ENCODE measurements around the gene TIGD1.
"Not testable (repeated sequence)": the region's sequence is repeated elsewhere in the genome, so short reads cannot be mapped to it uniquely, and the experiment has no call there.

TIGD1 gene

GRCh38 chr2:232538671-232539070 lies 11.7 kb downstream of the TIGD1 start:
- no peak overlapping the region for H3K4me3 ChIP-seq (ENCODE audit: insufficient read length, low read depth)
- no peaks in the 10 kb centered on the region for H3K27me3 ChIP-seq (ENCODE audit: insufficient read depth, insufficient read length)
- no peak overlapping the region for H3K9ac ChIP-seq (ENCODE audit: insufficient read length, low read depth)
- TF ChIP-seq ZNF274 (IDR thresholded peaks at IDR 0.05; ENCODE audit: low read depth, low read length): no peak
- TF ChIP-seq SUZ12 (IDR thresholded peaks at IDR 0.05; ENCODE audit: extremely low read depth, insufficient read depth, insufficient read length): no peak
- TF ChIP-seq YY1 (IDR thresholded peaks at IDR 0.05; ENCODE audit: insufficient read depth, insufficient read length): no peak
- H3K36me3 ChIP-seq (ENCODE audit: insufficient read depth, insufficient read length, low read length): peaks cover 6% of the 10 kb centered on the region
- peaks cover 20% of the 10 kb centered on the region for H3K4me1 ChIP-seq (ENCODE audit: insufficient read depth, insufficient read length)
- peaks cover 10% of the 10 kb centered on the region; the same call in 1 of the 2 replicates for H3K9me3 ChIP-seq (ENCODE audit: insufficient read depth, low read length)
- DNase-seq (ENCODE audit: low read depth, low spot score): no peak

- H3K4me3 ChIP-seq (ENCODE audit: insufficient read length, low read depth): no peak overlapping the region
- TF ChIP-seq SUZ12 (IDR thresholded peaks at IDR 0.05; ENCODE audit: extremely low read depth, insufficient read depth, insufficient read length): no peak
- TF ChIP-seq YY1 (IDR thresholded peaks at IDR 0.05; ENCODE audit: insufficient read depth, insufficient read length): no peak
- no peak for TF ChIP-seq ZNF274 (IDR thresholded peaks at IDR 0.05; ENCODE audit: low read depth, low read length)
- no peak overlapping the region for H3K9ac ChIP-seq (ENCODE audit: insufficient read length, low read depth)
- DNase-seq (ENCODE audit: low read depth, low spot score): no peak
- H3K36me3 ChIP-seq (ENCODE audit: insufficient read depth, insufficient read length, low read length): no peaks in the 10 kb centered on the region
- H3K27me3 ChIP-seq (ENCODE audit: insufficient read depth, insufficient read length): no peaks in the 10 kb centered on the region
- peaks cover 20% of the 10 kb centered on the region for H3K4me1 ChIP-seq (ENCODE audit: insufficient read depth, insufficient read length)
- H3K9me3 ChIP-seq (ENCODE audit: insufficient read depth, low read length): peaks cover 10% of the 10 kb centered on the region; the same call in 1 of the 2 replicates
Observed at GRCh38 chr2:232537499-232537898, 12.9 kb downstream of the TIGD1 start.

- DNase-seq (ENCODE audit: low read depth, low spot score): no peak
- no peaks in the 10 kb centered on the region for H3K27me3 ChIP-seq (ENCODE audit: insufficient read depth, insufficient read length)
- TF ChIP-seq ZNF274 (IDR thresholded peaks at IDR 0.05; ENCODE audit: low read depth, low read length) (no peak), SUZ12 (IDR thresholded peaks at IDR 0.05; ENCODE audit: extremely low read depth, insufficient read depth, insufficient read length) (no peak), YY1 (IDR thresholded peaks at IDR 0.05; ENCODE audit: insufficient read depth, insufficient read length) (no peak)
- H3K36me3 ChIP-seq (ENCODE audit: insufficient read depth, insufficient read length, low read length): no peaks in the 10 kb centered on the region
- H3K4me1 ChIP-seq (ENCODE audit: insufficient read depth, insufficient read length): peaks cover 20% of the 10 kb centered on the region
- H3K9ac ChIP-seq (ENCODE audit: insufficient read length, low read depth): no peak overlapping the region
- peaks cover 10% of the 10 kb centered on the region; the same call in 1 of the 2 replicates for H3K9me3 ChIP-seq (ENCODE audit: insufficient read depth, low read length)
- H3K4me3 ChIP-seq (ENCODE audit: insufficient read length, low read depth): no peak overlapping the region
Observed at GRCh38 chr2:232537079-232537478, 13.3 kb downstream of the TIGD1 start.

- Histone ChIP-seq H3K4me1 (ENCODE audit: insufficient read depth, insufficient read length) (peaks cover 20% of the 10 kb centered on the region), H3K36me3 (ENCODE audit: insufficient read depth, insufficient read length, low read length) (no peaks in the 10 kb centered on the region), H3K9me3 (ENCODE audit: insufficient read depth, low read length) (peaks cover 10% of the 10 kb centered on the region; the same call in 1 of the 2 replicates), H3K9ac (ENCODE audit: insufficient read length, low read depth) (no peak overlapping the region), H3K4me3 (ENCODE audit: insufficient read length, low read depth) (no peak overlapping the region), H3K27me3 (ENCODE audit: insufficient read depth, insufficient read length) (no peaks in the 10 kb centered on the region)
- no peak for TF ChIP-seq ZNF274 (IDR thresholded peaks at IDR 0.05; ENCODE audit: low read depth, low read length)
- DNase-seq (ENCODE audit: low read depth, low spot score): no peak
Observed at GRCh38 chr2:232535761-232536530, 14.4 kb downstream of the TIGD1 start.

DNA sequence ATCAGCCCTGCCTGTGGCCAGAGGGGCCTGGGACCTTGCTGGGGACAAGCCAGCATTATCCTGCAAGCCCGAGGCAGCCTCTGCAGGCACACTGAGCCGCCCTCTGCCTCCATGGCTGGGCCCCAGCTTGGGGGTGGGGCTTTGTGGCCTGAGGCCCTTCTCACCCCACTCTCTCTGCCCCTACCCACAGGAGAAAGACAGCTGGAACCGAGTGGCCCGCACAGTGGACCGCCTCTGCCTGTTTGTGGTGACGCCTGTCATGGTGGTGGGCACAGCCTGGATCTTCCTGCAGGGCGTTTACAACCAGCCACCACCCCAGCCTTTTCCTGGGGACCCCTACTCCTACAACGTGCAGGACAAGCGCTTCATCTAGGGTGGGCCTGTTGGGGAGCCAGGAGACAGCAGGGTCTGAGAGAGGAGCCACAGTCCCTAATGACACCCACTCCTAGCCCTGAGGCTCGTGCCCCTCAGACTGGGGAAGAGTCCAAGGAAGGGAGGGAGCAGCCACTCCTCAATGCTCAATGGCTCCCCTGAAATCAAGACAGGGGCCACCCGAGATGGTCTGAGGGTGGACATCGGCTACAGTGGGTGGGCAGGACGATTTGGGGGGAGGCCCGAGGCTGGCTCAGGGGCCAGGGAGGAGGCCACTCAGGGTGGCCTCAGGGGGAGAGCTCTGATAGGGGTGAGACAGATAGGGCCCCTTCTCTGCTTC lies 15.3 kb downstream of the TIGD1 start:
- peaks cover 2% of the 10 kb centered on the region for H3K27me3 ChIP-seq (ENCODE audit: insufficient read depth, insufficient read length)
- H3K4me3 ChIP-seq (ENCODE audit: insufficient read length, low read depth): no peak overlapping the region
- TF ChIP-seq ZNF274 (IDR thresholded peaks at IDR 0.05; ENCODE audit: low read depth, low read length) (no peak), SUZ12 (IDR thresholded peaks at IDR 0.05; ENCODE audit: extremely low read depth, insufficient read depth, insufficient read length) (no peak), YY1 (IDR thresholded peaks at IDR 0.05; ENCODE audit: insufficient read depth, insufficient read length) (no peak)
- no peaks in the 10 kb centered on the region for H3K36me3 ChIP-seq (ENCODE audit: insufficient read depth, insufficient read length, low read length)
- H3K4me1 ChIP-seq (ENCODE audit: insufficient read depth, insufficient read length): peaks cover 17% of the 10 kb centered on the region
- H3K9me3 ChIP-seq (ENCODE audit: insufficient read depth, low read length): peaks cover 10% of the 10 kb centered on the region; the same call in 1 of the 2 replicates
- DNase-seq (ENCODE audit: low read depth, low spot score): no peak
- peak overlapping the region; percentile 43 for H3K9ac ChIP-seq (ENCODE audit: insufficient read length, low read depth)

DNA sequence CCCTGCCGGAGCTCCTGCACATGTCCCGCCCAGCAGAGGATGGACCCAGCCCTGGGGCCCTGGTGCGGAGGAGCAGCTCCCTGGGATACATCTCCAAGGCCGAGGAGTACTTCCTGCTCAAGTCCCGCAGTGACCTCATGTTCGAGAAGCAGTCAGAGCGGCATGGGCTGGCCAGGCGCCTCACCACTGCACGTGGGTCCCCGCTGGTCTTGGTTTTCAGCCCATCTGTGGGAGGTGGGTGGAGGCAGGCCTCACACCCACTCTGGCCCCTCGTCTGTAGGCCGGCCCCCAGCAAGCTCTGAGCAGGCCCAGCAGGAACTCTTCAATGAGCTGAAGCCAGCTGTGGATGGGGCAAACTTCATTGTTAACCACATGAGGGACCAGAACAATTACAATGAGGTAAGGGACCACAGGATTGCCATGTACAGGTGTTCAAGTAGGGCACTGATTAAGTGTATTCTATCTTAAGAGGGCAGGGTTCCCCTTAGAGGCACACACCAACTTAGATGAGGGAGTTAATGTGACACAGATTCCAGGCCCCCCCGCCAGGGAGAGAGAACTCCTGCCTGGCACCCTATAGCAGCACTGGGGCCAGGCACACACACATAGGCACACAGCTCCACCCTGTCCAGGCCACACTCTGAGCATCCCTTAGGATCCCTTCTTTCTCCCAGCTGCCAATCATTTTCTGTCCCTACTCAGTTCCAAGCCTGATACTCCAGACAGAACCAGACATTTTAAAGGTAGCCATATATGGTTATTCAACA lies 16.2 kb downstream of the TIGD1 start:
- Histone ChIP-seq H3K27me3 (ENCODE audit: insufficient read depth, insufficient read length) (peaks cover 4% of the 10 kb centered on the region), H3K9me3 (ENCODE audit: insufficient read depth, low read length) (peaks cover 10% of the 10 kb centered on the region; the same call in 1 of the 2 replicates), H3K4me3 (ENCODE audit: insufficient read length, low read depth) (no peak overlapping the region), H3K9ac (ENCODE audit: insufficient read length, low read depth) (no peak overlapping the region), H3K4me1 (ENCODE audit: insufficient read depth, insufficient read length) (peaks cover 10% of the 10 kb centered on the region), H3K36me3 (ENCODE audit: insufficient read depth, insufficient read length, low read length) (no peaks in the 10 kb centered on the region)
- no peak for TF ChIP-seq ZNF274 (IDR thresholded peaks at IDR 0.05; ENCODE audit: low read depth, low read length)
- no peak for TF ChIP-seq SUZ12 (IDR thresholded peaks at IDR 0.05; ENCODE audit: extremely low read depth, insufficient read depth, insufficient read length)
- no peak for TF ChIP-seq YY1 (IDR thresholded peaks at IDR 0.05; ENCODE audit: insufficient read depth, insufficient read length)
- no peak for DNase-seq (ENCODE audit: low read depth, low spot score)

DNA sequence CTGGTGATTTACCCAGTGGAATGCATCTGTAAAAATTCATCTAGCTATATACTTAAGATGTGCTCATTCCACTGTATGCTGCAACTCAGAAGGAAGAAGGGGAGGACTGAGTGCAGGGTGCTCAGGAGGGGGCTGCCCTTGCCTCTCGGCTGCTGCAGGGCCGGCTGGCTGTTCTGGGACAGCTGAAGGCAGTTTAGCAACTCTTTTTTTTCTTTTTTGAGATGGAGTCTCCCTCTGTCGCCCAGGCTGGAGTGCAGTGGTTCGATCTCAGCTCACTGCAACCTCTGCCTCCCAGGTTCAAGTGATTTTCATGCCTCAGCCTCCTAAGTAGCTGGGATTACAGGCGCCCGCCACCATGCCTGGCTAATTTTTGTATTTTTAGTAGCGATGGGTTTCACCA lies 17.5 kb downstream of the TIGD1 start:
- Histone ChIP-seq H3K9me3 (ENCODE audit: insufficient read depth, low read length) (peaks cover 10% of the 10 kb centered on the region; the same call in 1 of the 2 replicates), H3K4me1 (ENCODE audit: insufficient read depth, insufficient read length) (peaks cover 14% of the 10 kb centered on the region), H3K27me3 (ENCODE audit: insufficient read depth, insufficient read length) (peaks cover 13% of the 10 kb centered on the region)
- not testable (repeated sequence) for H3K9ac ChIP-seq (ENCODE audit: insufficient read length, low read depth); H3K36me3 ChIP-seq (ENCODE audit: insufficient read depth, insufficient read length, low read length); H3K4me3 ChIP-seq (ENCODE audit: insufficient read length, low read depth); DNase-seq (ENCODE audit: low read depth, low spot score)
